ENCODE results near the gene SLIT3. TPM values are rescaled to one million over a fixed set of nuclear protein-coding genes. Genes with fewer than 3 reads are reported as not detected.

Gene SLIT3
- total and polyA plus RNA-seq, 2 experiments from 2014 or later: 0.59 to 0.71 TPM

- TF ChIP-seq, protein P1, sequence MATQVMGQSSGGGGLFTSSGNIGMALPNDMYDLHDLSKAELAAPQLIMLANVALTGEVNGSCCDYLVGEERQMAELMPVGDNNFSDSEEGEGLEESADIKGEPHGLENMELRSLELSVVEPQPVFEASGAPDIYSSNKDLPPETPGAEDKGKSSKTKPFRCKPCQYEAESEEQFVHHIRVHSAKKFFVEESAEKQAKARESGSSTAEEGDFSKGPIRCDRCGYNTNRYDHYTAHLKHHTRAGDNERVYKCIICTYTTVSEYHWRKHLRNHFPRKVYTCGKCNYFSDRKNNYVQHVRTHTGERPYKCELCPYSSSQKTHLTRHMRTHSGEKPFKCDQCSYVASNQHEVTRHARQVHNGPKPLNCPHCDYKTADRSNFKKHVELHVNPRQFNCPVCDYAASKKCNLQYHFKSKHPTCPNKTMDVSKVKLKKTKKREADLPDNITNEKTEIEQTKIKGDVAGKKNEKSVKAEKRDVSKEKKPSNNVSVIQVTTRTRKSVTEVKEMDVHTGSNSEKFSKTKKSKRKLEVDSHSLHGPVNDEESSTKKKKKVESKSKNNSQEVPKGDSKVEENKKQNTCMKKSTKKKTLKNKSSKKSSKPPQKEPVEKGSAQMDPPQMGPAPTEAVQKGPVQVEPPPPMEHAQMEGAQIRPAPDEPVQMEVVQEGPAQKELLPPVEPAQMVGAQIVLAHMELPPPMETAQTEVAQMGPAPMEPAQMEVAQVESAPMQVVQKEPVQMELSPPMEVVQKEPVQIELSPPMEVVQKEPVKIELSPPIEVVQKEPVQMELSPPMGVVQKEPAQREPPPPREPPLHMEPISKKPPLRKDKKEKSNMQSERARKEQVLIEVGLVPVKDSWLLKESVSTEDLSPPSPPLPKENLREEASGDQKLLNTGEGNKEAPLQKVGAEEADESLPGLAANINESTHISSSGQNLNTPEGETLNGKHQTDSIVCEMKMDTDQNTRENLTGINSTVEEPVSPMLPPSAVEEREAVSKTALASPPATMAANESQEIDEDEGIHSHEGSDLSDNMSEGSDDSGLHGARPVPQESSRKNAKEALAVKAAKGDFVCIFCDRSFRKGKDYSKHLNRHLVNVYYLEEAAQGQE (IDR thresholded peaks at IDR 0.05; ENCODE audit: unreplicated experiment): no peak
- TF ChIP-seq EZH2phosphoT487 (IDR thresholded peaks at IDR 0.05; ENCODE audit: unreplicated experiment): no peak
- TF ChIP-seq ZNF114 (CRISPR knock-in tag; IDR thresholded peaks at IDR 0.05): no peak
- no peak for TF ChIP-seq CTCF (conservative IDR thresholded peaks at IDR 0.05; ENCODE audit: low read depth in 2 of 2)
- TF ChIP-seq NANOG (IDR thresholded peaks at IDR 0.05; ENCODE audit: borderline replicate concordance): no peak
Observed at GRCh38 chr5:168699002-168699401, 601.9 kb downstream of the SLIT3 start (continued).

GRCh38 chr5:168697034-168697720 is 603.8 kb downstream of the SLIT3 start:
- Histone ChIP-seq H3K9me2 (ENCODE audit: insufficient read depth) (peaks cover 6% of the 10 kb centered on the region; the same call in 1 of the 2 replicates), H3K79me2 (replicated peaks; ENCODE audit: insufficient read depth) (no peaks in the 10 kb centered on the region), H3K4me3 (no peak overlapping the region), H3K27me3 (ENCODE audit: insufficient read depth) (no peaks in the 10 kb centered on the region), H3K4me1 (ENCODE audit: insufficient read depth) (no peaks in the 10 kb centered on the region), H4K20me1 (replicated peaks; ENCODE audit: insufficient read depth) (no peaks in the 10 kb centered on the region), H3F3A (replicated peaks; ENCODE audit: low read depth) (no peaks in the 10 kb centered on the region), H3K27ac (ENCODE audit: low read depth) (no peak overlapping the region), H3K4me2 (no peak overlapping the region), H3K36me3 (ENCODE audit: insufficient read depth) (no peaks in the 10 kb centered on the region), H2AFZ (no peak overlapping the region)
- no peak overlapping the region for H3K27ac Mint-ChIP-seq
- H3K4me1 Mint-ChIP-seq: no peaks in the 10 kb centered on the region
- no peak for ATAC-seq
- H3K36me3 Mint-ChIP-seq (ENCODE audit: low read depth): no peaks in the 10 kb centered on the region
- no peaks in the 10 kb centered on the region for H3K9me3 Mint-ChIP-seq
- no peak for DNase-seq (ENCODE audit: low spot score)
- H3K4me3 Mint-ChIP-seq: no peak overlapping the region
- peaks cover 6% of the 10 kb centered on the region for H3K27me3 Mint-ChIP-seq (ENCODE audit: insufficient read depth, low read depth, poor library complexity)
- TF ChIP-seq EZH2phosphoT487 (IDR thresholded peaks at IDR 0.05; ENCODE audit: unreplicated experiment) (no peak), POLR2AphosphoS5 (IDR thresholded peaks at IDR 0.05; ENCODE audit: low read depth) (no peak), STAT1 (IDR thresholded peaks at IDR 0.05; ENCODE audit: unreplicated experiment) (no peak), JUNB (IDR thresholded peaks at IDR 0.05; ENCODE audit: unreplicated experiment) (no peak), EZH2 (IDR thresholded peaks at IDR 0.05; ENCODE audit: low read depth, unreplicated experiment) (no peak), ZNF114 (CRISPR knock-in tag; IDR thresholded peaks at IDR 0.05) (no peak)
- TF ChIP-seq, protein P1 (IDR thresholded peaks at IDR 0.05; ENCODE audit: unreplicated experiment): no peak

All from GM23338 (cell line).